DOHH2 (cell line): ENCODE measurements around the gene GLYR1.

Experiments
- EZH2phosphoT487 ChIP-seq: fragments of 200-600 bp; sonication (generic); IDR thresholded peaks from 2 replicates; pipeline ENCODE4 v1.6.1; 2017; ENCODE audit warnings: borderline replicate concordance, mild to moderate bottlenecking, antibody characterized with exemption, low read length, moderate library complexity, mixed read lengths
- TF ChIP-seq, protein P1 (sequence below): fragments of 200-600 bp; sonication (generic); IDR thresholded peaks from one replicate; pipeline ENCODE4 v1.5.1; 2014; ENCODE audit warnings: antibody characterized with exemption, mild to moderate bottlenecking, low read depth, low read length; ENCODE audit not compliant: poor library complexity, severe bottlenecking

DNA sequence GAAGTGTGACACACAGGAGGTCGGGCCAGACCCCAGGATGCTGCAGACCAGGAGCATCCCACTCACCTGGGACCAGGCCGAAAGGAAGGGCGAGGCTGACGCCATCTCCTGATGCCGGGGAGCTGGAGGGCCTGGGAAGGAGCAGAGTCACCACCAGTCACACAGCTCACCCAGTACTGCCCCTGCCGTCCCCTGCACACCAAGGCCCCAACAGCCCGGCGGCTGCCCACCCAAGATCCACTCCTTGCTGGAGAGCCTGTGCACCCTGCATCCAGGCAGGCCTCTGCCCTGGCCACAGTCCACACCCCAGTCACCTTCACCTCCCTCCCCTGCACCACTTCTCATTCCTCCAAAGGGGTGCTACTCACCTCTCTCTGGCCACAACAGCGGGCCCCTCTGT, 84.9 kb downstream of the GLYR1 start:
- TF ChIP-seq EZH2phosphoT487: no peak
- TF ChIP-seq, protein P1, sequence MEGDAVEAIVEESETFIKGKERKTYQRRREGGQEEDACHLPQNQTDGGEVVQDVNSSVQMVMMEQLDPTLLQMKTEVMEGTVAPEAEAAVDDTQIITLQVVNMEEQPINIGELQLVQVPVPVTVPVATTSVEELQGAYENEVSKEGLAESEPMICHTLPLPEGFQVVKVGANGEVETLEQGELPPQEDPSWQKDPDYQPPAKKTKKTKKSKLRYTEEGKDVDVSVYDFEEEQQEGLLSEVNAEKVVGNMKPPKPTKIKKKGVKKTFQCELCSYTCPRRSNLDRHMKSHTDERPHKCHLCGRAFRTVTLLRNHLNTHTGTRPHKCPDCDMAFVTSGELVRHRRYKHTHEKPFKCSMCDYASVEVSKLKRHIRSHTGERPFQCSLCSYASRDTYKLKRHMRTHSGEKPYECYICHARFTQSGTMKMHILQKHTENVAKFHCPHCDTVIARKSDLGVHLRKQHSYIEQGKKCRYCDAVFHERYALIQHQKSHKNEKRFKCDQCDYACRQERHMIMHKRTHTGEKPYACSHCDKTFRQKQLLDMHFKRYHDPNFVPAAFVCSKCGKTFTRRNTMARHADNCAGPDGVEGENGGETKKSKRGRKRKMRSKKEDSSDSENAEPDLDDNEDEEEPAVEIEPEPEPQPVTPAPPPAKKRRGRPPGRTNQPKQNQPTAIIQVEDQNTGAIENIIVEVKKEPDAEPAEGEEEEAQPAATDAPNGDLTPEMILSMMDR: no peak
